ENCODE results near the gene SEMA3B. TPM values are rescaled to one million over a fixed set of nuclear protein-coding genes. Genes with fewer than 3 reads are reported as not detected.
"Not testable (repeated sequence)": the region's sequence is repeated elsewhere in the genome, so short reads cannot be mapped to it uniquely, and the experiment has no call there.

The SEMA3B gene
- total and polyA plus RNA-seq, 2 of the 4 experiments (the other 2 are of a cell fraction) = 4.3 to 29.3 TPM

- H2AK9ac ChIP-seq (replicated peaks; ENCODE audit: low read depth, low read length, poor library complexity); BruUV-seq (replicated peaks); dilution Hi-C loops (cut with HindIII; ENCODE audit: low sequenced_read_pairs, unreplicated experiment); H3K56ac ChIP-seq (ENCODE audit: extremely low read depth, insufficient read depth, low read length); H3K23ac ChIP-seq (ENCODE audit: low read depth, low read length); H2AK5ac ChIP-seq (ENCODE audit: low read depth, low read length); H2BK20ac ChIP-seq (ENCODE audit: low read depth, low read length); H4K91ac ChIP-seq (ENCODE audit: insufficient read depth, low read depth, low read length); H3K14ac ChIP-seq (replicated peaks; ENCODE audit: low read depth, low read length); H3K4ac ChIP-seq (ENCODE audit: low read depth, low read length); H3K4me3 ChIP-seq (ENCODE audit: insufficient read depth, low read depth, low read length); H4K8ac ChIP-seq (ENCODE audit: low read depth in 2 of 2, low read length in 2 of 2); H3K27me3 ChIP-seq (ENCODE audit: control insufficient read depth, insufficient read depth, low read length); ATAC-seq (ENCODE audit: low read depth); in situ Hi-C loops (cut with MboI; ENCODE audit: low sequenced_read_pairs); H3K9ac ChIP-seq (ENCODE audit: low read depth, low read length); H2BK120ac ChIP-seq (ENCODE audit: low read depth, low read length); H2BK5ac ChIP-seq (ENCODE audit: low read depth, low read length, poor library complexity, severe bottlenecking); POLR2A ChIA-PET (ENCODE audit: unreplicated experiment); H4K5ac ChIP-seq (ENCODE audit: low read depth, low read length); H3K9me3 ChIP-seq (ENCODE audit: control insufficient read depth, insufficient read depth, low read length); intact Hi-C loops (cut with micrococcal nuclease); CTCF ChIA-PET; H3K4me1 ChIP-seq (ENCODE audit: control insufficient read depth, insufficient read depth, low read length); DNase-seq; H3K4me2 ChIP-seq (ENCODE audit: low read depth, low read length); H3K27ac ChIP-seq (ENCODE audit: insufficient read depth, low read length); H2BK15ac ChIP-seq (ENCODE audit: low read depth, low read length); H2AFZ ChIP-seq (replicated peaks; ENCODE audit: low read length, poor library complexity); H3K18ac ChIP-seq (ENCODE audit: low read depth, low read length): not testable (repeated sequence)
- Histone ChIP-seq H3K9me1 (ENCODE audit: insufficient read depth, low read length) (peaks cover 11% of the 10 kb centered on the region), H3K79me1 (ENCODE audit: low read depth in 1 of 2, low read length in 2 of 2) (peaks cover 3 to 17% of the 10 kb centered on the region in 2 experiments; a peak in 2 of 4 replicates), H4K20me1 (ENCODE audit: insufficient read depth, low read length) (0 out of 2 replicates have a peak, but pooled peaks cover 11% of the 10 kb centered on the region), H3K36me3 (ENCODE audit: control insufficient read depth, insufficient read depth, low read length) (peaks cover 11% of the 10 kb centered on the region)
- WGBS, 2 experiments (ENCODE audit: extremely low coverage in 2 of 2, insufficient read length in 1 of 2) = 100% methylated on average over 3 of the region's 32 CpGs; no CpG with 5 or more reads in 1 of the 2 experiments
Observed at GRCh38 chr3:50312041-50312440, 43.1 kb downstream of the SEMA3B start.
